Measurements from ENCODE around the gene SMCO4. TPM values are rescaled to one million over a fixed set of nuclear protein-coding genes. Genes with fewer than 3 reads are reported as not detected.

Gene SMCO4
- total RNA-seq, 1 donor from 2014 or later, result 2.4 TPM

DNA sequence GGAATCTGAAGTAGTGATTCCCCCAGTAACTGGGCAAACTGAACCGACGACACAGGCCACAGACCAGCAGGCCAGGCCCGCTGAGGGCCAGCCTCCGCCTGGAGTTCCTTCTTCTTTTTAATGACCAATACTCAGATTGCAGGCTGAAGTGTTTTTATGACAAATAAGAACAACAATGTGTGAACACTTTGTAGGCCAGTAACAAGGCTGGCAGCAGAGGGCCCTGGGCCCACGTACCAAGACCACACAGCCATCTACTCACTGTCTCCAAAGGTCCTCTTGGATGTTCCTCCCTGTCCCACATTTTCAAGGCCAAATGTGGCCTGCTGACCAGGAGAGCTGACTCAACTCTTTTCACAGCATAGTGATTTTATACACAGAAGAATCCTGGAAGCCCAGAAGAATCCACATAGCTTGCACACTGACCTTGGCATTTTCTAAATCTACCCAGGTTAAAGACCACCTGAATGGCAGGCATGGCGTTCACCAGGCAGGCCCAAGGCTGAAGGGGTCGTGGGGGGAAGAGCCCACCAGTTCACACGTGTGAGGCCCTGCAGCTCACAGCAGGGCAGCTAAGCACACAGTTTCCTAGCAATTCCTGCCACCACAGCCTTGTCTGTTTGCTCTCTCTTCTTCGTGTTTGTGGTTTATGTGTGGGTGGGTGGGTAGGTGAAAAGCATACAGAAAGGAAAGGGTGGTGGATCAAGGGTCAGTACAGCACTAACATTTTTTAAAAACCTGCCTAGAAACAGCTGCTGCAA is 13.3 kb downstream of the SMCO4 start:
- no peak for FAIRE-seq
- TF ChIP-seq, protein P1, sequence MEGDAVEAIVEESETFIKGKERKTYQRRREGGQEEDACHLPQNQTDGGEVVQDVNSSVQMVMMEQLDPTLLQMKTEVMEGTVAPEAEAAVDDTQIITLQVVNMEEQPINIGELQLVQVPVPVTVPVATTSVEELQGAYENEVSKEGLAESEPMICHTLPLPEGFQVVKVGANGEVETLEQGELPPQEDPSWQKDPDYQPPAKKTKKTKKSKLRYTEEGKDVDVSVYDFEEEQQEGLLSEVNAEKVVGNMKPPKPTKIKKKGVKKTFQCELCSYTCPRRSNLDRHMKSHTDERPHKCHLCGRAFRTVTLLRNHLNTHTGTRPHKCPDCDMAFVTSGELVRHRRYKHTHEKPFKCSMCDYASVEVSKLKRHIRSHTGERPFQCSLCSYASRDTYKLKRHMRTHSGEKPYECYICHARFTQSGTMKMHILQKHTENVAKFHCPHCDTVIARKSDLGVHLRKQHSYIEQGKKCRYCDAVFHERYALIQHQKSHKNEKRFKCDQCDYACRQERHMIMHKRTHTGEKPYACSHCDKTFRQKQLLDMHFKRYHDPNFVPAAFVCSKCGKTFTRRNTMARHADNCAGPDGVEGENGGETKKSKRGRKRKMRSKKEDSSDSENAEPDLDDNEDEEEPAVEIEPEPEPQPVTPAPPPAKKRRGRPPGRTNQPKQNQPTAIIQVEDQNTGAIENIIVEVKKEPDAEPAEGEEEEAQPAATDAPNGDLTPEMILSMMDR (IDR thresholded peaks at IDR 0.05; ENCODE audit: insufficient read depth, low read length, severe bottlenecking), result no peak
- H3K36me3 ChIP-seq (ENCODE audit: control insufficient read depth, insufficient read depth, low read length), result no peaks in the 10 kb centered on the region
- no peaks in the 10 kb centered on the region for H3K27me3 ChIP-seq (ENCODE audit: control insufficient read depth, insufficient read depth, low read length)
- no peak for DNase-seq (ENCODE audit: low read depth)
- H3K4me3 ChIP-seq (ENCODE audit: low read depth, low read length), result no peak overlapping the region

DNA sequence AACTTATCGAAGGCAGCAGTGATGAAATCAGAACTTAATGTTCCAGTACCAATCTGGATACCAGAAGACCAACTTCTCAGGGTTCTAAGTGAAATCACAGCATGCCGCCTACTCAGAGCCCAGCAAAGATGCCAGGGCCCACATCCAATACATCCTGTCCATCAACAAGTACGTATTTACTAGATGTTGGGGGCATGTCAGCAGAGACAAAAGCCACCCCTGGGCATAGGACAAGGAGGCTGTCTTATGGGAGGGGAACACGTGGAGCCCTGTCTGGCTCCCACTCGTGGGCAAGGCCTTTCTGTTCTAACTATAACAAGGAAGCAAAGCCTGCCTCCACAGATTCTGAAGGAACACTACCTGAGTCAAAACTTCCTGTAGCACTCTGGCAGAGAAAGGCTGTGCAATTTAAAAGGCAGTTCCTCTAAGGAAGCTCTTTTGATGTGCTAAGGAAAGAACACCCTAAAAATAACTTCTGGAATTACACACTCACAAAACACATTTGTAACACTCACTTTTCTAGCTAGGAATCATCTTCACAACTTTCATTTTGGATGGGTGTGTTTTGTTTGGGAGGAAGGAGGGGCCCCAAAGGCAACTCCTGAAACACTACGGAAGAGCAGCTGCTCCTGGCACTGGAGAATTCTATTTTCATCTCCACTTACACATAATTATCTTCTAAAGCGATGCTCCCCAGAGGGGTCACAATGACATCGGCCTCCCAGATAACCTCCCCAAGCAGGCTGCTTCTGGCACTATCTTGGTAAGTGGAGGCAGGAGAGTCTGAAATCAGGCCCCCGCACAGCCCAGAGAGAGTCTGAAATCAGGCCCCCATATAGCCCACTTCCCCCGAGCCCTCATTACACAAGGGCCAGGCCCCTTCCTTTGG is 14.2 kb downstream of the SMCO4 start:
- DNase-seq (ENCODE audit: low read depth) (no peak), FAIRE-seq (no peak)
- Histone ChIP-seq H3K36me3 (ENCODE audit: control insufficient read depth, insufficient read depth, low read length) (no peaks in the 10 kb centered on the region), H3K4me3 (ENCODE audit: low read depth, low read length) (no peak overlapping the region), H3K27me3 (ENCODE audit: control insufficient read depth, insufficient read depth, low read length) (no peaks in the 10 kb centered on the region)
- TF ChIP-seq, protein P1 (IDR thresholded peaks at IDR 0.05; ENCODE audit: insufficient read depth, low read length, severe bottlenecking), result no peak

DNA sequence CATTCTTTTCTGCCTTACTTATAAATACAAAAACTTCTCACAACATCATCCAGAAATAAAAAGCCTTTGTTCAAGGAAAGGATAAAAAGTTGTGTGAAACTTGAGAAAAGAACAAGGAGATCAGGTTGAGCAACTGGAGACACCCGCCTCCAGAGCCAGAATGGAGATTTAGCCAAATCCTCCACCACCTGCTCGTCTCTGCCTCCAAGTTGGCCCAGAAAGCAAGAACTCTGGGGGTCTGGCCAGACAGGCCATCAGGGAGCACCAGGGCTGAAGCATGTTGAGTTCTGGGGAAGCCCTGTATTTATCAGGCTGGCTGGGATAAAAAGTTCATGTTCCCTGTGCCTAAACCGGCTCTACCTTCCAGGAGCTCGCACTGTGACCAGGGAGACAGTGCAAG is 14.9 kb downstream of the SMCO4 start:
- Histone ChIP-seq H3K27me3 (ENCODE audit: control insufficient read depth, insufficient read depth, low read length) (no peaks in the 10 kb centered on the region), H3K36me3 (ENCODE audit: control insufficient read depth, insufficient read depth, low read length) (no peaks in the 10 kb centered on the region), H3K4me3 (ENCODE audit: low read depth, low read length) (no peak overlapping the region)
- FAIRE-seq, result no peak
- TF ChIP-seq, protein P1 (IDR thresholded peaks at IDR 0.05; ENCODE audit: insufficient read depth, low read length, severe bottlenecking), result no peak
- no peak for DNase-seq (ENCODE audit: low read depth)

DNA sequence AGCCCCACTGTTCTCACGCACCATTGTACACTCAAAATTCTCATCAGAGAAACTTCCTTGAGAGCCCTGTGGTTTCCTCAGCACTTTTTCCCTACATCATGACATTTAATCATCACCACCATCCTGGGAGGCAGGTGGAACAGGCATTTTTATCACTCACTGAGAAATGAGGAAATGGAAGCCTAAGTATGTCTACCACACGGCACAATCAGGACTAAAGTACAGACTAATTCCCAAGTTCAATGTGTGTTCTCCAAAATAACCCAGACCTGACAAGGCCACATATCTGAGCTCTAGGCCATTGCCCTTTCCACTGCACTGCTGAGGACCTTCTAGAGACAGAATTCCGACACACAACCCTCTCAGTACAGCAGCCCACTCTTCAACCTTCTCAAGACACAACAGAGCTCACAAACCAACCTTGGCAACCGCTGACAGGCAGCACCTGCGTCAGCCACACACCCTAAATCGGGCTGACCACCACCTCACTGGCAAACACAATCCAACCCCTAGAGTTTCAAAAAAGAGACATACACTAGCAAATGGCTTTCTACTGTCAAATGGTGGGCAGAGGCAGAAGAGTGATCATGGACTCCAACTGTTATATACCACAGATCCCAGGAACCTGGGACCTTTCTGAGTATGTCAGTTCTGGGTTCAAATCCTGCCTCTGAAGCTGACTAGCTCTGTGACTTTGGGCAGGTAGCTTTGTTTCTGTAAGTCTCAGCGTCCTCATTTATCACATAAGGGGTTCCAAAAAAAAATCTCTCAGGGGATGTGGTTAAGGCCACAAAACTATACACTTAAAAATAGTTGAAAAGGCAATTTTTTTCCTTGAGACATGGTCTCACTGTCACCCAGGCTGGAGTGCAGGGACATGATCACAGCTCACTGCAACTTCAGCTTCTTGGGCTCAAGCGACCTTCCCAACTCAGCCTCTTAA is 16.3 kb downstream of the SMCO4 start:
- Histone ChIP-seq H3K36me3 (ENCODE audit: control insufficient read depth, insufficient read depth, low read length) (no peaks in the 10 kb centered on the region), H3K27me3 (ENCODE audit: control insufficient read depth, insufficient read depth, low read length) (no peaks in the 10 kb centered on the region), H3K4me3 (ENCODE audit: low read depth, low read length) (no peak overlapping the region)
- FAIRE-seq, result no peak
- no peak for DNase-seq (ENCODE audit: low read depth)
- TF ChIP-seq, protein P1 (IDR thresholded peaks at IDR 0.05; ENCODE audit: insufficient read depth, low read length, severe bottlenecking), result no peak

DNA sequence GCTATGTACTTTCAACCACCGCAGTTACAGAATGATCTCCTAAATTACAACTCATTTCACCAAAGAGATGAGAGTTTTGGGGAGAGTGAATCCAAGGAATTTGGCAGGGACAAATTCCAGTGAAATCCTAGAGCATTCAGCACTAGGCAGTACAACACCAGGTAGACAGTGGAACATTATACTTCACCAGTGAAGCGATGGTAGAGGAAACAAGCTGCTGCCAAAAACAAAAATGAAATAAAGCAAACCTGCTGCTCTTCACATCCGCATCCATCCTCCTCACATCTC is 16.9 kb downstream of the SMCO4 start:
- no peak overlapping the region for H3K4me3 ChIP-seq (ENCODE audit: low read depth, low read length)
- FAIRE-seq (no peak), DNase-seq (ENCODE audit: low read depth) (no peak)
- TF ChIP-seq, protein P1 (IDR thresholded peaks at IDR 0.05; ENCODE audit: insufficient read depth, low read length, severe bottlenecking), result no peak
- no peaks in the 10 kb centered on the region for H3K36me3 ChIP-seq (ENCODE audit: control insufficient read depth, insufficient read depth, low read length)
- H3K27me3 ChIP-seq (ENCODE audit: control insufficient read depth, insufficient read depth, low read length), result no peaks in the 10 kb centered on the region

Data from bronchial epithelial cell (primary cell).